Tibial artery (tissue), 4 donors: ENCODE measurements around the gene SSTR1.
A peak's percentile ranks its signal among the peaks of the same experiment; 100 is the strongest.

Source experiments
- DNase-seq, 2 donors: peaks; one replicate each; pipeline ENCODE4 v3.0.0-alpha.2; 2019
- H3K27ac ChIP-seq, 2 donors: fragments of 200-600 bp; sonication (generic) in 1 of 2; 1 replicate in 1 of 2; 2 replicates in 1 of 2; pipeline ENCODE4 v1.5.1; 2018 to 2019; ENCODE audit warnings: mild to moderate bottlenecking in 1 of 2
- H3K27me3 ChIP-seq, 2 donors: fragments of 200-600 bp; sonication (generic) in 1 of 2; one replicate each; pipeline versions ENCODE4 v1.5.1 to v1.6.0; 2016 to 2019
- H3K36me3 ChIP-seq, 3 donors: fragments of 200-600 bp; sonication (generic) in 2 of 3; one replicate each; pipeline ENCODE4 v1.5.1; 2016 to 2019; ENCODE audit warnings: mild to moderate bottlenecking in 2 of 3
- H3K4me1 ChIP-seq, 4 donors: fragments of 200-600 bp; sonication (generic) in 2 of 4; 1 replicate in 3 of 4; 2 replicates in 1 of 4; pipeline ENCODE4 v1.5.1; 2016 to 2019
- H3K4me3 ChIP-seq, 2 donors: fragments of 200-600 bp; sonication (generic) in 1 of 2; 1 replicate in 1 of 2; 2 replicates in 1 of 2; pipeline ENCODE4 v1.5.1; 2018 to 2019; ENCODE audit warnings: mild to moderate bottlenecking in 2 of 2
- H3K9me3 ChIP-seq, 3 donors: fragments of 200-600 bp; sonication (generic) in 1 of 3; one replicate each; pipeline ENCODE4 v1.5.1; 2016 to 2019
- CTCF ChIP-seq, 2 experiments: fragments of 200-600 bp in 1 of 2; fragments of 450-650 bp in 1 of 2; IDR thresholded peaks; one replicate each; pipeline ENCODE4 v1.5.1; 2017 to 2019; ENCODE audit warnings: antibody characterized with exemption in 2 of 2, mild to moderate bottlenecking in 1 of 2, moderate library complexity in 1 of 2
- intact Hi-C: fragments of 100-400 bp; cut with DNase I; formaldehyde crosslinking; loops from one replicate; pipeline ENCODE4 v1.15.0; 2023; ENCODE audit warnings: low total_unique reads

The SSTR1 gene

GRCh38 chr14:38255673-38256532, 48.2 kb downstream of the SSTR1 start, which contains the start of gene CLEC14A:
Gene CLEC14A (minus strand): TSS chr14:38256093. CDS start chr14:38256022, 71 bp downstream.
- intact Hi-C loops: no loop called here
- peaks cover 0 to 14% (median 9%) of the 10 kb centered on the region in 4 donors for H3K4me1 ChIP-seq
- peaks cover 0 to 19% of the 10 kb centered on the region in 2 donors for H3K27me3 ChIP-seq
- H3K27ac ChIP-seq: peak within 1 kb of the TSS in 1 of 2 donors; percentile 3
- DNase-seq: peak; percentile 44 to 71
- H3K36me3 ChIP-seq: no peaks in the 10 kb centered on the region
- TF ChIP-seq CTCF (IDR thresholded peaks at IDR 0.05): no peak
- no peaks in the 10 kb centered on the region for H3K9me3 ChIP-seq
- H3K4me3 ChIP-seq: peak within 1 kb of the TSS; percentile 43 to 49

- Histone ChIP-seq H3K36me3 (no peaks in the 10 kb centered on the region), H3K4me1 (peaks cover 0 to 14% (median 9%) of the 10 kb centered on the region in 4 donors), H3K27ac (no peak overlapping the region), H3K9me3 (no peaks in the 10 kb centered on the region), H3K4me3 (no peak overlapping the region), H3K27me3 (peaks cover 0 to 19% of the 10 kb centered on the region in 2 donors)
- peak in 1 of 2 donors; percentile 49 for DNase-seq
- TF ChIP-seq CTCF (IDR thresholded peaks at IDR 0.05): no peak
- intact Hi-C loops: no loop called here
Measured at GRCh38 chr14:38256533-38256840, 48.8 kb downstream of the SSTR1 start.

- TF ChIP-seq CTCF (IDR thresholded peaks at IDR 0.05): no peak
- Histone ChIP-seq H3K9me3 (no peaks in the 10 kb centered on the region), H3K27me3 (peaks cover 0 to 19% of the 10 kb centered on the region in 2 donors), H3K27ac (no peak overlapping the region), H3K36me3 (no peaks in the 10 kb centered on the region), H3K4me3 (no peak overlapping the region), H3K4me1 (peaks cover 0 to 14% (median 9%) of the 10 kb centered on the region in 4 donors)
- DNase-seq: no peak
- intact Hi-C loops: no loop called here
Measured at GRCh38 chr14:38257507-38257906, 49.8 kb downstream of the SSTR1 start.

- Histone ChIP-seq H3K9me3 (peaks cover 0 to 4% (median 0%) of the 10 kb centered on the region in 3 donors), H3K27ac (no peak overlapping the region), H3K27me3 (no peaks in the 10 kb centered on the region), H3K4me1 (no peaks in the 10 kb centered on the region), H3K36me3 (no peaks in the 10 kb centered on the region), H3K4me3 (no peak overlapping the region)
- TF ChIP-seq CTCF (IDR thresholded peaks at IDR 0.05): no peak
- intact Hi-C loops: no loop called here
- no peak for DNase-seq
Measured at GRCh38 chr14:38261620-38262019, 53.9 kb downstream of the SSTR1 start.
